HG03342 (cell line): ENCODE data around the gene ZNF518B.
A peak's percentile ranks its signal among the peaks of the same experiment; 100 is the strongest.

Experiments used
- ATAC-seq: cut with Tn5 transposase; IDR thresholded peaks from one replicate; pipeline ENCODE4 v1.9.1; 2021; ENCODE audit warnings: mild to moderate bottlenecking, moderate library complexity; ENCODE audit not compliant: unreplicated experiment

Gene ZNF518B

GRCh38 chr4:10457255-10457801 is at the start of gene ZNF518B:
ZNF518B (minus strand) TSS chr4:10457426; CDS start chr4:10446328, 11,098 bp downstream.
- peak; percentile 71 for ATAC-seq

- ATAC-seq = no peak
Observed at GRCh38 chr4:10506077-10506476, 48.9 kb upstream of the ZNF518B start.

GRCh38 chr4:10504570-10505179 is 47.4 kb upstream of the ZNF518B start:
- ATAC-seq = no peak

- ATAC-seq = no peak
Observed at GRCh38 chr4:10502717-10503116, 45.5 kb upstream of the ZNF518B start.

- no peak for ATAC-seq
Observed at GRCh38 chr4:10500776-10501175, 43.5 kb upstream of the ZNF518B start.

GRCh38 chr4:10496200-10496599 is 39.0 kb upstream of the ZNF518B start:
- ATAC-seq = no peak

GRCh38 chr4:10495651-10496050 is 38.4 kb upstream of the ZNF518B start:
- ATAC-seq = no peak

- ATAC-seq = no peak
Observed at GRCh38 chr4:10492464-10492863, 35.2 kb upstream of the ZNF518B start.

- no peak for ATAC-seq
Observed at GRCh38 chr4:10491401-10491800, 34.2 kb upstream of the ZNF518B start.

GRCh38 chr4:10490996-10491395 is 33.8 kb upstream of the ZNF518B start:
- ATAC-seq = no peak

- no peak for ATAC-seq
Observed at GRCh38 chr4:10482913-10483312, 25.7 kb upstream of the ZNF518B start.

- no peak for ATAC-seq
Observed at GRCh38 chr4:10480616-10481015, 23.4 kb upstream of the ZNF518B start.

GRCh38 chr4:10478621-10479020 is 21.4 kb upstream of the ZNF518B start:
- no peak for ATAC-seq

GRCh38 chr4:10470505-10470904 is 13.3 kb upstream of the ZNF518B start:
- ATAC-seq = no peak

- no peak for ATAC-seq
Observed at GRCh38 chr4:10466161-10466560, 8.9 kb upstream of the ZNF518B start.

GRCh38 chr4:10462876-10463275 is 5.7 kb upstream of the ZNF518B start:
- ATAC-seq = no peak

- ATAC-seq = no peak
Observed at GRCh38 chr4:10461850-10462400, 4.7 kb upstream of the ZNF518B start.

GRCh38 chr4:10461091-10461849 is 4.0 kb upstream of the ZNF518B start:
- peak; percentile 78 for ATAC-seq

GRCh38 chr4:10460313-10461047 is 3.3 kb upstream of the ZNF518B start:
- no peak for ATAC-seq

GRCh38 chr4:10459305-10459704 is 2.1 kb upstream of the ZNF518B start:
- ATAC-seq = no peak

GRCh38 chr4:10458177-10458576 is 951 bp upstream of the ZNF518B start:
- ATAC-seq = no peak
